GM13977 (cell line): ENCODE data around the gene SNX5.
A peak's percentile ranks its signal among the peaks of the same experiment; 100 is the strongest.

Experiments used
- DNase-seq: peaks from one replicate; pipeline ENCODE4 v3.0.0; 2012; ENCODE audit warnings: low spot score
- CTCF ChIP-seq: IDR thresholded peaks from 2 replicates; pipeline ENCODE4 v1.5.1; 2012; ENCODE audit warnings: mild to moderate bottlenecking, control low read depth; ENCODE audit not compliant: insufficient read depth; ENCODE audit errors: extremely low read depth, missing control alignments
- in situ Hi-C: fragments of 300-500 bp; cut with MboI; formaldehyde crosslinking; loops from one replicate; pipeline ENCODE4 v1.12.0; 2022; ENCODE audit warnings: low sequenced_read_pairs, low pct_unique_long_range_greater_than_20kb, mixed read lengths, inconsistent platforms; ENCODE audit not compliant: unreplicated experiment

SNX5 gene

DNA sequence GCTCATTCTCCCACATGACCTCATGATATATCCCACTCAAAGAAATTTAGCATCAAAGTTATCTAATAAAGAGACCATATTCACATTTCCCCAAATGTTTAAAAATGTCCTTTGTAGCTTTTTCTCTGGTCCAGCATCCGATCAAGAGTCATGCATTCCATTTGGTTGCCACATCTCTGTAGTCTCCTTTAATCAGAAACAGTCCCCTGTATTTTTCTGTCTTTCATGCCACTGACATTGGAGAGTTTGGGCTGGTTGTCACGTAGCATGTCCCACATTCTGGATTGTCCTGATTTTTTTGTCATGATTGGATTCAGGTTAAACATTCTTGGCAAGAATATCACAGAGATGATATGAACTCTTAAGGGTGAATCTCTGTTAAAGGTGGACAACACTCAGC, 55.7 kb downstream of the SNX5 start:
- in situ Hi-C loops, result no loop called here
- no peak for TF ChIP-seq CTCF
- DNase-seq, result no peak

DNA sequence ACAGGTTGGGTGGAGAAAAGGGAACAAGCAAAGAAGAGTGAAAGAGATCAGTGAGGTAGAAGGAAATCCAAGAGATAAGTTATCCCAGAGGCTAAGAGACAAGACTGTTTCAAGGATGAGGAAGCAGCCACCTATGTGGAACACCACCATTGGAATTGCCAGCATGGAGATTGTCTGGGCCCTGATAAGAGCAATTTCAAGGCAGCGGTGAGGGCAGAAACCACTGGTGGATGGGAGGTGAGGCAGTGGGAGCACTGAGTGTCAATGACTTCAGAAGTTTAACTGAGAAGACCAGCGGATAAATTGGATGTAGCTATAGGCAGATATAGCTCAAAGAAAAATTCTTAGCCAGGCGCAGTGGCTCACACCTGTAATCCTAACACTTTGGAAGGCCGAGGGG, 56.7 kb downstream of the SNX5 start:
- TF ChIP-seq CTCF, result no peak
- no peak for DNase-seq
- in situ Hi-C loops, result no loop called here

DNA sequence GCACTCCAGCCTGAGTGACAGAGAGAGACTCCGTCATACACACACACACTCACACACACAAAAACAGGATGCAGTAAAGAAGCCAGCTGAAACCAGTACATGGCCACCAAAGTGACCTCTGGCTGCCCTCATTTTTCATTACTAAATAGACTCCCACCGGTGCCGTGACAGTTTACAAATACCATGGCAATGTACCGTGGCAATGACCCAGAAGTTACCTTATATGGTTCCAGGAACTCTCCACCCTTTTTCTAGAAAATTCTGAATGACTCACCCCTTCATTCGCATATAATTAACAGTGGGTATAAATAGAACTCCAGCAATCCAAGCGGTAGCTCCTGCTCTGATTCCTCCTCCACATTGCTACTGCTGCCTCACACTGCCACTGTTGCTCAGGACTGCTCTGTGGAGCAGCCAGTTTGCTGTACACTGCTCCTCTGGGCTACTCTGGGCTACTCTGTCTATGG, 57.7 kb downstream of the SNX5 start:
- no peak for DNase-seq
- TF ChIP-seq CTCF, result no peak
- in situ Hi-C loops, result no loop called here

- in situ Hi-C loops, result no loop called here
- no peak for DNase-seq
- no peak for TF ChIP-seq CTCF
Measured at GRCh38 chr20:17909869-17910321, 58.7 kb downstream of the SNX5 start.

- in situ Hi-C loops, result no loop called here
- TF ChIP-seq CTCF, result no peak
- DNase-seq, result no peak
Measured at GRCh38 chr20:17905544-17905943, 63.0 kb downstream of the SNX5 start.

GRCh38 chr20:17904027-17904426, 64.6 kb downstream of the SNX5 start:
- in situ Hi-C loops, result no loop called here
- no peak for TF ChIP-seq CTCF
- peak; percentile 69 for DNase-seq
